Prostate gland (tissue), 2 donors: ENCODE measurements around the gene RAX2.

Source experiments
- CTCF ChIP-seq, 4 experiments: fragments of 200-600 bp in 2 of 4; fragments of 450-650 bp in 2 of 4; sonication (generic) in 2 of 4; IDR thresholded peaks; 1 replicate in 3 of 4; 2 replicates in 1 of 4; pipeline ENCODE4 v1.5.1; 2016 to 2019; ENCODE audit warnings: antibody characterized with exemption in 4 of 4, mild to moderate bottlenecking in 2 of 4, moderate library complexity in 2 of 4
- POLR2A ChIP-seq: fragments of 450-650 bp; IDR thresholded peaks from one replicate; pipeline ENCODE4 v1.6.1; 2016; ENCODE audit warnings: antibody characterized with exemption, mild to moderate bottlenecking
- POLR2AphosphoS5 ChIP-seq: sonication (generic); formaldehyde crosslinking; IDR thresholded peaks from one replicate; pipeline ENCODE4 v1.6.1; 2017; ENCODE audit warnings: antibody characterized with exemption

GRCh38 chr19:3781603-3782002 lies 9.6 kb upstream of the RAX2 start:
- TF ChIP-seq POLR2AphosphoS5 (no peak), CTCF (IDR thresholded peaks at IDR 0.05) (no peak), POLR2A (no peak)
